ENCODE measurements around the gene THAP7.

Gene THAP7

GRCh38 chr22:20992456-20993303 is 9.2 kb downstream of the THAP7 start:
- TF ChIP-seq CTCF (conservative IDR thresholded peaks at IDR 0.05; ENCODE audit: low read depth, low read length) = no peak
- H3K4me3 ChIP-seq (ENCODE audit: low read length) = no peak overlapping the region

GRCh38 chr22:20992056-20992442 is 9.9 kb downstream of the THAP7 start:
- TF ChIP-seq CTCF (conservative IDR thresholded peaks at IDR 0.05; ENCODE audit: low read depth, low read length) = no peak
- no peak overlapping the region for H3K4me3 ChIP-seq (ENCODE audit: low read length)
- no peak for DNase-seq (ENCODE audit: low read depth)

More at GRCh38 chr22:20992456-20993303, 9.2 kb downstream of the THAP7 start:
- no peak for DNase-seq (ENCODE audit: low read depth)

GRCh38 chr22:20991252-20992055 is 10.5 kb downstream of the THAP7 start:
- no peak for TF ChIP-seq CTCF (conservative IDR thresholded peaks at IDR 0.05; ENCODE audit: low read depth, low read length)
- DNase-seq (ENCODE audit: low read depth) = no peak

GRCh38 chr22:20990184-20991180 is 11.4 kb downstream of the THAP7 start:
- DNase-seq (ENCODE audit: low read depth) = no peak
- TF ChIP-seq CTCF (conservative IDR thresholded peaks at IDR 0.05; ENCODE audit: low read depth, low read length) = no peak
- H3K4me3 ChIP-seq (ENCODE audit: low read length) = no peak overlapping the region

More at GRCh38 chr22:20991252-20992055, 10.5 kb downstream of the THAP7 start:
- H3K4me3 ChIP-seq (ENCODE audit: low read length) = no peak overlapping the region

GRCh38 chr22:20989323-20990138 is 12.4 kb downstream of the THAP7 start:
- no peak for TF ChIP-seq CTCF (conservative IDR thresholded peaks at IDR 0.05; ENCODE audit: low read depth, low read length)
- H3K4me3 ChIP-seq (ENCODE audit: low read length) = no peak overlapping the region
- DNase-seq (ENCODE audit: low read depth) = no peak
